ENCODE results near the gene ZXDC. TPM values are rescaled to one million over a fixed set of nuclear protein-coding genes. Genes with fewer than 3 reads are reported as not detected.

The ZXDC gene
- total RNA-seq, 4 donors from 2014 or later: 25.9 to 47.6 (median 35.3) TPM

GRCh38 chr3:126438746-126439145 lies 36.9 kb downstream of the ZXDC start:
- H3K4me1 ChIP-seq: no peaks in the 10 kb centered on the region
- 85% methylated on average over 6 to 10 of the region's 10 CpGs for WGBS, 2 donors (ENCODE audit: low coverage in 1 of 2)
- no peak overlapping the region for H3K27ac ChIP-seq
- H3K4me3 ChIP-seq: no peak overlapping the region
- ATAC-seq: no peak
- TF ChIP-seq CTCF (IDR thresholded peaks at IDR 0.05) (no peak), EP300 (IDR thresholded peaks at IDR 0.05) (no peak), POLR2A (IDR thresholded peaks at IDR 0.05) (no peak), POLR2AphosphoS5 (IDR thresholded peaks at IDR 0.05) (no peak)
- H3K36me3 ChIP-seq: peaks cover 0 to 96% of the 10 kb centered on the region in 2 donors
- H3K27me3 ChIP-seq: no peaks in the 10 kb centered on the region
- H3K9me3 ChIP-seq: no peaks in the 10 kb centered on the region

- no peak for ATAC-seq
- no peaks in the 10 kb centered on the region for H3K27me3 ChIP-seq
- H3K9me3 ChIP-seq: no peaks in the 10 kb centered on the region
- no peak overlapping the region for H3K4me3 ChIP-seq
- WGBS, 2 donors (ENCODE audit: low coverage in 1 of 2): 67 to 78% methylated on average over 2 to 3 of the region's 8 CpGs
- H3K27ac ChIP-seq: no peak overlapping the region
- TF ChIP-seq CTCF (IDR thresholded peaks at IDR 0.05): no peak
- no peak for TF ChIP-seq EP300 (IDR thresholded peaks at IDR 0.05)
- TF ChIP-seq POLR2A (IDR thresholded peaks at IDR 0.05): no peak
- no peak for TF ChIP-seq POLR2AphosphoS5 (IDR thresholded peaks at IDR 0.05)
- H3K36me3 ChIP-seq: peaks cover 0 to 97% of the 10 kb centered on the region in 2 donors
- H3K4me1 ChIP-seq: no peaks in the 10 kb centered on the region
Observed at GRCh38 chr3:126438186-126438585, 37.5 kb downstream of the ZXDC start.

GRCh38 chr3:126436826-126437717 lies 38.6 kb downstream of the ZXDC start:
- H3K4me3 ChIP-seq: no peak overlapping the region
- TF ChIP-seq POLR2A (IDR thresholded peaks at IDR 0.05): no peak
- no peak for TF ChIP-seq EP300 (IDR thresholded peaks at IDR 0.05)
- no peak for TF ChIP-seq POLR2AphosphoS5 (IDR thresholded peaks at IDR 0.05)
- TF ChIP-seq CTCF (IDR thresholded peaks at IDR 0.05): no peak
- H3K27me3 ChIP-seq: no peaks in the 10 kb centered on the region
- peaks cover 0 to 87% of the 10 kb centered on the region in 2 donors for H3K36me3 ChIP-seq
- 79 to 80% methylated on average over 5 to 14 of the region's 18 CpGs for WGBS, 2 donors (ENCODE audit: low coverage in 1 of 2)
- H3K27ac ChIP-seq: no peak overlapping the region
- no peak for ATAC-seq
- H3K9me3 ChIP-seq: no peaks in the 10 kb centered on the region
- no peaks in the 10 kb centered on the region for H3K4me1 ChIP-seq

GRCh38 chr3:126435456-126436315 lies 40.0 kb downstream of the ZXDC start:
- WGBS, 2 donors (ENCODE audit: low coverage in 1 of 2): 100% methylated on average over 1 of the region's 14 CpGs; no CpG with 5 or more reads in 1 of the 2 donors
- peaks cover 0 to 73% of the 10 kb centered on the region in 2 donors for H3K36me3 ChIP-seq

More at GRCh38 chr3:126435456-126436315, 40.0 kb downstream of the ZXDC start:
- Histone ChIP-seq H3K27ac (no peak overlapping the region), H3K4me3 (no peak overlapping the region), H3K4me1 (no peaks in the 10 kb centered on the region), H3K27me3 (no peaks in the 10 kb centered on the region), H3K9me3 (peaks cover 0 to 6% (median 0%) of the 10 kb centered on the region in 3 donors)
- TF ChIP-seq CTCF (IDR thresholded peaks at IDR 0.05): no peak
- no peak for TF ChIP-seq POLR2AphosphoS5 (IDR thresholded peaks at IDR 0.05)
- TF ChIP-seq POLR2A (IDR thresholded peaks at IDR 0.05): no peak
- no peak for TF ChIP-seq EP300 (IDR thresholded peaks at IDR 0.05)
- no peak for ATAC-seq

Data from gastroesophageal sphincter (tissue), 4 donors.